GM12872 (cell line): ENCODE results near the gene WDR87.

Source experiments
- TF ChIP-seq, protein P1 (sequence below): IDR thresholded peaks from 3 replicates; pipeline ENCODE4 v1.5.1; 2011; ENCODE audit warnings: low read depth, mild to moderate bottlenecking, low read length, moderate library complexity; ENCODE audit not compliant: insufficient read depth

The WDR87 gene

DNA sequence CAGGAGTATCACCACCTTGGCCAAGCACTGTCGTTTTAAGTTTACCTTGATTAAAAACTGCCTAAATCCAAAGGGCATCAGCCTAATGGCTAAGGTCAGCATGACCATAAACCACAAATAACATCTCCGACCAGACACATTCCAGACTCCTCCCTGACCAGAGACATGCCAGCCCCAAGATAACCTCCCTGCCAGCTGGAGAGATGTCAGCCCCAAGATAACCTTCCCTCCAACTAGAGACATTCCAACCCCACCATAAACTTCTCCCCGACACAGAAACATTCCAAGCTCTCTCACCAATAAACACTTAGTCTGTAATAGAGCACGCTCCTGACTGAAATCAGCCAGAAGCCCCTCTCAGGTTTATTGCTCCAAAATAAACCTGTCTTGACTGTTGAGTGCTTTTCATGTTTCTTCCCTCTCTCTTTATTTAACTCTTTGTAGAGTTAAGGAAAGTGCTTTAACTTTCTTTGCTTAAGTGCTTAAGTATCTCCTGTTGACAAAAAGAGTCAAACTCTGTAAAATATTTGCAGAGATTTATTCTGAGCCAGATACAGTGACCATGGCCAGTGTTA, 36.5 kb downstream of the WDR87 start:
- TF ChIP-seq, protein P1, sequence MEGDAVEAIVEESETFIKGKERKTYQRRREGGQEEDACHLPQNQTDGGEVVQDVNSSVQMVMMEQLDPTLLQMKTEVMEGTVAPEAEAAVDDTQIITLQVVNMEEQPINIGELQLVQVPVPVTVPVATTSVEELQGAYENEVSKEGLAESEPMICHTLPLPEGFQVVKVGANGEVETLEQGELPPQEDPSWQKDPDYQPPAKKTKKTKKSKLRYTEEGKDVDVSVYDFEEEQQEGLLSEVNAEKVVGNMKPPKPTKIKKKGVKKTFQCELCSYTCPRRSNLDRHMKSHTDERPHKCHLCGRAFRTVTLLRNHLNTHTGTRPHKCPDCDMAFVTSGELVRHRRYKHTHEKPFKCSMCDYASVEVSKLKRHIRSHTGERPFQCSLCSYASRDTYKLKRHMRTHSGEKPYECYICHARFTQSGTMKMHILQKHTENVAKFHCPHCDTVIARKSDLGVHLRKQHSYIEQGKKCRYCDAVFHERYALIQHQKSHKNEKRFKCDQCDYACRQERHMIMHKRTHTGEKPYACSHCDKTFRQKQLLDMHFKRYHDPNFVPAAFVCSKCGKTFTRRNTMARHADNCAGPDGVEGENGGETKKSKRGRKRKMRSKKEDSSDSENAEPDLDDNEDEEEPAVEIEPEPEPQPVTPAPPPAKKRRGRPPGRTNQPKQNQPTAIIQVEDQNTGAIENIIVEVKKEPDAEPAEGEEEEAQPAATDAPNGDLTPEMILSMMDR, result no peak

DNA sequence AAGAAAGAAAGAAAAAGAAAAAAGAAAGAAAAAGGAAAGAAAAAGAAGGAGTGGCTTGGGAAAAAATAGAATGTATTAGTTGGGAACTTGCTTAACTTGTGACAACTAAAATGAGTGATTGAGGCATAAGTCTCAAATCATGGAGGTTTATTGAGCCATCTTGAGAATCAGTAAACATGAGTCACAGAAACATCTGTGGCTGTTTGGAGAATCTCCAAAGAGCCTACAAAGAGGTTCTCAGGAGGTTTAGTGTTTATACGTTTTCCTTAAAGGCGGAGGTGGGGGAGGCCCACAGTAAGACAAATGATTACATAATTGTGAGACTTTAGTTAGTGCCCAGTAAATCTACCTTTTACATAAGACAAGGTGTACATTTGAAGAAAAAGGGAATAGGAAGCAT, 38.6 kb downstream of the WDR87 start:
- TF ChIP-seq, protein P1, result no peak

DNA sequence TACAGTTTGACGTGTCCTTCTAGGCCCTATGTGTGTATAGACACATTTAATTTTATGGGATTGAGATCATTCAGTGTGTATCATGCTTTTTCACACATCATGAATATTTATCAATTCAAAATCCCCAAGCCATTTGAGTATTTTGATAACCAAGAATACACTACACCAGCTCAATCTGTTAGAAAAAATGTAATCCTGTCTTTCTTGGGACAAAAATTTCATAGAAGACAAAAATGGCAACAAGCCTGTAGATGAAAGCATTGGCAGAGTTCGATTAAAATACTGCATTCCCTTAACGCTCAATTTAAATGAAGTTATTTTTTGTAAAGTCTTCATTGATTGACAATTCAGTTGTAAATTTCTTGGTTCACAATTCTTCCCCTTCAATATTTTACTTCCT, 41.9 kb downstream of the WDR87 start:
- TF ChIP-seq, protein P1, result no peak

DNA sequence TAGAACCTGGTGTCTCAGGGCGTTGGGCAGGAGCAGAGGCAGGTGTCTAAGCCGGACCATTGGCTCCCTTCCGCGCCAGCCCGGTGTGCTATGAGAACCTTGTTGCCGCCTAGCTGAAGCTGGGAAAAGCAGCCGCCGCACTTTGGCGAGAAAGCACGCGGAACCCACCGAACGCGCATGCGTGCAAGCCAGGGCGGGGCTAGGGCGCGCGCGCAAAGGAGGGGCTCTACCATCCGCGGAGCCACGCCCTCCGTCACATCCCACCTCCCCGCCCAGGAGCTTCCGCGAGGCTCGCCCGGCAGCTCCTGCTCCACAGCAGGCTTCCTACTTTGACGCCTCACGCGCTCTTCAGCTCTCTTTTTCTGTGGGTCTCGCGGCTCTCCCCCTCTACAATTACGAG, 51.3 kb downstream of the WDR87 start:
- TF ChIP-seq, protein P1, result no peak

DNA sequence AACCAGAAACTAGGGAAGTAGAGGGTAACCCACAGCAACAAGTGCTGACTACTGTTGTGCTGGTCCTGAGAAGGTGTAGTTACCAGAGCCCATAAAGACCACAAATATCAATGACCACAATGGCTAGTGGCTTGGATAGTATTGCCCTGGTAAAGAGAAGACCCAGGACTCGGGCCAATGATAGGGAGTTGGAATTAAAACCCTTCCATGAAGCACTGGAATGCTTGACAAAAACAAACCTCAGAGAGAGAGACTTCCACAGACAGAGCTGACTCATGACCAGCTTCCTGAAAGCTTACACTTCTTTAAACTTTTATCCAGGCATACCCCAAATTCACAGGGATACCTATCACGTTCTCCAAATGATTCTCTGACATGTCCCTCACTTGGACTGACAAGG, 60.5 kb downstream of the WDR87 start:
- TF ChIP-seq, protein P1, result no peak
